ENCODE data around the gene EIF5B. TPM values are rescaled to one million over a fixed set of nuclear protein-coding genes. Genes with fewer than 3 reads are reported as not detected.
"Not testable (repeated sequence)": the region's sequence is repeated elsewhere in the genome, so short reads cannot be mapped to it uniquely, and the experiment has no call there.

EIF5B gene
- total and polyA plus RNA-seq, 2 donors (not counting 1 experiment from before 2014, with no cell fraction given): 7.4 to 22.8 TPM

- H3K27me3 ChIP-seq (ENCODE audit: control insufficient read depth, insufficient read depth, low read length): no peaks in the 10 kb centered on the region
- TF ChIP-seq EZH2 (IDR thresholded peaks at IDR 0.05; ENCODE audit: low read length, missing control alignments) (no peak), CTCF (conservative IDR thresholded peaks at IDR 0.05 in 1 of 2, IDR thresholded peaks at IDR 0.05 in 1 of 2; ENCODE audit: low read depth in 1 of 2, low read length in 2 of 2) (no peak)
- H4K20me1 ChIP-seq (ENCODE audit: control insufficient read depth, extremely low read depth, insufficient read depth, low read length): no peaks in the 10 kb centered on the region
- peaks cover 3% of the 10 kb centered on the region for H3K4me1 ChIP-seq (ENCODE audit: control insufficient read depth, extremely low read depth, insufficient read depth, low read length)
- H3K27ac ChIP-seq (ENCODE audit: insufficient read depth, low read length): no peak overlapping the region
- no peaks in the 10 kb centered on the region for H3K36me3 ChIP-seq (ENCODE audit: control insufficient read depth, insufficient read depth, low read length)
- no peaks in the 10 kb centered on the region for H3K79me2 ChIP-seq (ENCODE audit: control insufficient read depth, insufficient read depth, low read length)
- no peak overlapping the region for H3K4me2 ChIP-seq (ENCODE audit: extremely low read depth, insufficient read depth, low read length)
- no peak overlapping the region for H3K4me3 ChIP-seq (replicated peaks in 1 of 4; ENCODE audit: control extremely low read depth in 1 of 4, insufficient read depth in 1 of 4, low read depth in 3 of 4, low read length in 4 of 4)
- H2AFZ ChIP-seq (ENCODE audit: low read length): no peak overlapping the region
- no peak for DNase-seq (ENCODE audit: low read depth in 2 of 2)
- H3K9me3 ChIP-seq (ENCODE audit: control insufficient read depth, insufficient read depth, low read depth, low read length): no peaks in the 10 kb centered on the region
- no peak overlapping the region for H3K9ac ChIP-seq (ENCODE audit: insufficient read depth, low read length)
These were observed 37.6 kb upstream of the EIF5B start for GRCh38 chr2:99299580-99299979.

GRCh38 chr2:99301097-99301496 is 36.1 kb upstream of the EIF5B start, which contains the start of gene LYG1:
Gene LYG1, minus strand, starts transcription at chr2:99301197. Its CDS starts 5,527 bp downstream, at chr2:99295670.
- not testable (repeated sequence) for H3K4me1 ChIP-seq (ENCODE audit: control insufficient read depth, extremely low read depth, insufficient read depth, low read length); H3K4me2 ChIP-seq (ENCODE audit: extremely low read depth, insufficient read depth, low read length); H3K9me3 ChIP-seq (ENCODE audit: control insufficient read depth, insufficient read depth, low read depth, low read length); H3K9ac ChIP-seq (ENCODE audit: insufficient read depth, low read length); H3K27me3 ChIP-seq (ENCODE audit: control insufficient read depth, insufficient read depth, low read length); H3K79me2 ChIP-seq (ENCODE audit: control insufficient read depth, insufficient read depth, low read length); H4K20me1 ChIP-seq (ENCODE audit: control insufficient read depth, extremely low read depth, insufficient read depth, low read length); H3K27ac ChIP-seq (ENCODE audit: insufficient read depth, low read length); H2AFZ ChIP-seq (ENCODE audit: low read length); H3K36me3 ChIP-seq (ENCODE audit: control insufficient read depth, insufficient read depth, low read length); DNase-seq (ENCODE audit: low read depth in 2 of 2); H3K4me3 ChIP-seq (replicated peaks in 1 of 4; ENCODE audit: control extremely low read depth in 1 of 4, insufficient read depth in 1 of 4, low read depth in 3 of 4, low read length in 4 of 4)

- Histone ChIP-seq H3K4me1 (ENCODE audit: control insufficient read depth, extremely low read depth, insufficient read depth, low read length) (no peaks in the 10 kb centered on the region), H3K36me3 (ENCODE audit: control insufficient read depth, insufficient read depth, low read length) (peaks cover 8% of the 10 kb centered on the region), H3K27me3 (ENCODE audit: control insufficient read depth, insufficient read depth, low read length) (no peaks in the 10 kb centered on the region), H3K27ac (ENCODE audit: insufficient read depth, low read length) (no peak overlapping the region), H3K4me2 (ENCODE audit: extremely low read depth, insufficient read depth, low read length) (no peak overlapping the region), H4K20me1 (ENCODE audit: control insufficient read depth, extremely low read depth, insufficient read depth, low read length) (no peaks in the 10 kb centered on the region), H3K79me2 (ENCODE audit: control insufficient read depth, insufficient read depth, low read length) (no peaks in the 10 kb centered on the region), H3K9ac (ENCODE audit: insufficient read depth, low read length) (no peak overlapping the region), H3K4me3 (replicated peaks in 1 of 4; ENCODE audit: control extremely low read depth in 1 of 4, insufficient read depth in 1 of 4, low read depth in 3 of 4, low read length in 4 of 4) (no peak overlapping the region), H3K9me3 (ENCODE audit: control insufficient read depth, insufficient read depth, low read depth, low read length) (no peaks in the 10 kb centered on the region), H2AFZ (ENCODE audit: low read length) (no peak overlapping the region)
- TF ChIP-seq EZH2 (IDR thresholded peaks at IDR 0.05; ENCODE audit: low read length, missing control alignments) (no peak), CTCF (conservative IDR thresholded peaks at IDR 0.05 in 1 of 2, IDR thresholded peaks at IDR 0.05 in 1 of 2; ENCODE audit: low read depth in 1 of 2, low read length in 2 of 2) (no peak)
- DNase-seq (ENCODE audit: low read depth in 2 of 2): no peak
These were observed 19.9 kb upstream of the EIF5B start for GRCh38 chr2:99317161-99317872.

GRCh38 chr2:99317873-99318200 is 19.4 kb upstream of the EIF5B start:
- not testable (repeated sequence) for H3K4me1 ChIP-seq (ENCODE audit: control insufficient read depth, extremely low read depth, insufficient read depth, low read length); H3K4me3 ChIP-seq (replicated peaks in 1 of 4; ENCODE audit: control extremely low read depth in 1 of 4, insufficient read depth in 1 of 4, low read depth in 3 of 4, low read length in 4 of 4); H3K4me2 ChIP-seq (ENCODE audit: extremely low read depth, insufficient read depth, low read length); H3K9me3 ChIP-seq (ENCODE audit: control insufficient read depth, insufficient read depth, low read depth, low read length); H3K79me2 ChIP-seq (ENCODE audit: control insufficient read depth, insufficient read depth, low read length); DNase-seq (ENCODE audit: low read depth in 2 of 2); H2AFZ ChIP-seq (ENCODE audit: low read length); H3K36me3 ChIP-seq (ENCODE audit: control insufficient read depth, insufficient read depth, low read length); H3K27ac ChIP-seq (ENCODE audit: insufficient read depth, low read length); H3K27me3 ChIP-seq (ENCODE audit: control insufficient read depth, insufficient read depth, low read length); H4K20me1 ChIP-seq (ENCODE audit: control insufficient read depth, extremely low read depth, insufficient read depth, low read length); H3K9ac ChIP-seq (ENCODE audit: insufficient read depth, low read length)
